Endometrial microvascular endothelial cells (primary cell): ENCODE data around the gene C19orf25. TPM values are rescaled to one million over a fixed set of nuclear protein-coding genes. Genes with fewer than 3 reads are reported as not detected.

Source experiments
- in situ Hi-C: cut with HindIII; loops from 2 replicates; pipeline ENCODE4 v1.10.0; 2017; ENCODE audit warnings: low sequenced_read_pairs, low pct_unique_long_range_greater_than_20kb; ENCODE audit errors: inconsistent ontology term
- total RNA-seq: library from RNA; depleted of rRNA; stranded (reverse); fragments of >200 nt; gene quantifications from one replicate; pipeline ENCODE4 v1.2.3, GENCODE V29; 2015; ENCODE audit errors: inconsistent ontology term

Gene C19orf25
- total RNA-seq, 1 donor from 2014 or later, result 28.2 TPM

GRCh38 chr19:1455336-1456120 lies 23.5 kb downstream of the C19orf25 start:
- in situ Hi-C loops, result no loop called here

- in situ Hi-C loops, result no loop called here
Observed at GRCh38 chr19:1455002-1455335, 24.0 kb downstream of the C19orf25 start.

- in situ Hi-C loops, result no loop called here
Observed at GRCh38 chr19:1453525-1454364, 25.3 kb downstream of the C19orf25 start.

- in situ Hi-C loops, result no loop called here
Observed at GRCh38 chr19:1452802-1453524, 26.1 kb downstream of the C19orf25 start.

DNA sequence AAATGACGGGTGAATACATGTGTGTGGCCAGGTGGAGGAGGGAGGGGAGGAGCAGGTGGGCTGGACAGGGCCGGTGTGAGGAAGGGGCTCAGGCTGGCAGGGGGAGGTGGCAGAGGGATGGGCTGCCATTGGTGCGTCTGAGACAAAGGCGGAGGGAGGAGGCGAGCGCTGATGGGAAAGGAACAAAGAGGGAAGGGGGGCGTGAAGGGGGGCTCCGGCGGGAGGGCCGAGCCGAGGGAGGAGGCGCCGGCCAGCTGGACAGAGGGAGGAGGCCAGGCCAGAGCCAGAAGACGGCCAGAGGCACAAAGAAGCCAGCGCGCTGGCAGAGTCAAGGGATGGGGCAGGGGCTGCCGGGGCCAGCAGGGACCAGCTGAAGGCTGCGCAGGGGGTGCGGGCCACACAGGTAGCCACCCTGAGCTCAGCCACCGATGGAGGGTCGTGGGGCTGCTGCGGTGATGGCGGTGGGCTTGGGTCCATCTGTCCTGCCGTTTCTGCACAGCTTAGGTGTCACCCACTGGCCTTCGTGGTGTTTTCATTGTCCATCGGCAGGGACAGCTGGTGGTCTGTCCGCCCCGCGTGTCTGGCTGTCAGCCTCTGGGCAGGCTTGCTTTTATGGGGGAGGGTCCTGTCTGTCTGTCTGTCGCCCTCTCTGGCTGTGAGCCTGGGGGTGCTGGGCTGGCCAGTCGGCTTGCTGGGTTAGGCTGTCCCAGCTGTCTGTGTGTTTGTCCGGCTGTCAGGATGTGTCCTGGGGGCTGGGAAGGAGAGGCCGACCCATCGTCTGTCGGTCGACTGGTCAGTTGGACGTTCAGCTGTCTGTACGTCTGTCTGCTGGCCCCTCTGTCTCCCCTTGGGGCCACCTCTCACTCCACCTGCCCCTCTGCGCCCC lies 26.9 kb downstream of the C19orf25 start:
- in situ Hi-C loops, result no loop called here

- in situ Hi-C loops, result no loop called here
Observed at GRCh38 chr19:1450735-1451731, 28.0 kb downstream of the C19orf25 start.

DNA sequence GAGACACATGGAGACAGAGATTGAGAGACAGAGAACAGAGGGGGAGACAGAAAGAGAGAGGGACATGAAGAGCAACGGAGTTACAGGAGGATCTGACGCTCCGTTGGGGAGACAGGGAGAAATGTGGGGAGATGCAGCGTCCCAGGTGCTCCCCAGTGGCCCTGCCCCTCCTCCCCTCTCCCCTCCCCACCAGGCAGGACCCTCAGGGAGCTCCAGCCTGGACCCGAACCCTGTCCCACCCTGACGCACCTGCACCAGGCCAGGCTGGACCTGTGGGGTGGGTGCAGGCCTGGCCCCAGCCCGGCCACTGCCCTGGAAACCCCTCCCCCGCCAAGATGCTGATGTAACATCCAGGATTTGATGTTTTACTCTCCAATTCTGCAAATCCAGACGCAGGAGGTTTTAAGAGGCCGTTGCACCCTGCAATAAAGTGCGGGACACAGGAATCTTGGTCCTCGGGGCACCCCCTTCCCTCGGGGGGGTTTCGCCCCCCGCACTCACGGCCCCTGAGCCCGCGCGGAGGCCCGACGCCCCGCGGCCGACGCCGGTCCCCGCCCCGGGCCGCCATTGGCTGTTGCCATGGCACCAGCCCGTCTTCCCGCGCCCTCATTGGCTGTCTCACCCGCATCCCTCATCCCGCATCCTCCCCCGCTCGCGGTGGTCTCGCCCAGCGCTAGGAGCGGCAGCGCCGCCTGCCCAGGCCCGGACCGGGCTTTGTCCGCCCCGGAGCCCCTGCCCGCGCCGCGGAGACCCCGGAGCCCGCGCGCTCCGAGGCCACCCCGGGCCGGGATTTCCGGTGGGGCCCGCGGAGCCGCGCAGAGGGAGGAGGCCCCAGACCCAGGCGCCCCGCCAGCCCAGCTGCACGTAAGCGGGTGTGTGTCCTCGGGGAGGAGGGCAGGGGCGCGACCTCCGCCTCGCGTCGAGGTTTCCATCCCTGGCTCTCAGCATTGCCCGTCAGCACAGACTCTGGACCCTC lies 29.3 kb downstream of the C19orf25 start, which contains the start of gene APC2:
APC2 (plus strand) TSS at position 655 of the 976 bp plus-strand sequence. CDS start 2,881 bp downstream, outside the sequence.
- in situ Hi-C loops, result no loop called here

- in situ Hi-C loops, result no loop called here
Observed at GRCh38 chr19:1447944-1448343, 31.1 kb downstream of the C19orf25 start.

DNA sequence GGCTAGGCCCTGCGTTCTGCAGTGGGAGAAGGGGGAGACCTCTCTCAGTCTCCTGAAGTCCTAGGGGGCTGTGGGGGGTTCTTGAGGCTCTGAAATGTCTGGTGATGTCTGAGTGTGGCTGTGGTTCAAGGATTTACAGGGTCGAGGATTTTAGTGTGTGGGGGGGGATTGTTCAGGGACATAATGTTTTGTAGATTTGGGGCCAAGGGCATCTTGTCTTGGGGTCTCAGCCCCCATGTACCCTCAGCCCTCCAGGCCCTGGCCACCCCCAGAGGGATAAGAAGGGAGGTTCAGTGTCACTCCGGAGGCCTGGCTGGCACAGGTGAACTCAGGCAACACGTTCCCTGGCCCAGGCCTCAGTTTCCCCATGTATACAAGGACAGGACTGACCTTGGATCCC lies 31.5 kb downstream of the C19orf25 start:
- in situ Hi-C loops, result no loop called here

GRCh38 chr19:1446713-1447481 lies 32.1 kb downstream of the C19orf25 start:
- in situ Hi-C loops, result no loop called here

GRCh38 chr19:1445932-1446712 lies 32.9 kb downstream of the C19orf25 start:
- in situ Hi-C loops, result no loop called here

- in situ Hi-C loops, result no loop called here
Observed at GRCh38 chr19:1445185-1445931, 33.7 kb downstream of the C19orf25 start.

DNA sequence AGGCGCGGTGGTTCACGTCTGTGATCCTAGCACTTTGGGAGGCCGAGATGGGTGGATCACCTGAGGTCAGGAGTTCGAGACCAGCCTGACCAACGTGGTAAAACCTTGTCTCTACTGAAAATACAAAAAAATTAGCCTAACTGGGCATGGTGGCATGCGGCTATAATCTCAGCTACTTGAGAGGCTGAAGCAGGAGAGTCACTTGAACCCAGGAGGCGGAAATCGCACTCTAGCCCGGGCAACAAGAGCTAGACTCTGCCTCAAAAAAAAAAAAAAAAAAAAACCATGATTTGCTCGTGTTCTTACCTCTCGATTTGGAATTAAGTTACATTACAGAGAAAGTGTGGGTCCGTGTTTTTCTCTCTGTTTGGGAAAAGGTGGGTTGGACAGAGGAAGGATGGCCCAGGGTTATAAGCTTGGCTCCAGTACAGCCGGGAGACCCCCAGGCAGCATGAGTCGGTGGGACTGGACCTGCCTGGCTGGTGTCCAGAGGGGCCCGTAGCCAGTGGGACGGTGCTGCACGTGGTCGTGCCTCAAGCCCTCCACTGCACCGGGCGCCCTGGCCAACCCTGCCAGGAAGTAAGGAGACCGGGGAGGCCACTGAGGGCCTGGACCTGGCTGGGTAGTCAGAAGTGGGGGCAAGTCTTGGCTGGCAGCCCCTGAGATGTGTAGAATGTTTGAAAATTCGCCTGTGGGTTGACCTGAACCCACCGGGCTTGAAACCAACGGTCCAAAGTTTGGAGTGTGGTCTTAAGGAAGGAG lies 37.2 kb downstream of the C19orf25 start:
- in situ Hi-C loops, result no loop called here

GRCh38 chr19:1441022-1441426 lies 38.0 kb downstream of the C19orf25 start:
- in situ Hi-C loops, result no loop called here
